GM19035 (cell line): Measurements from ENCODE around the gene GDPD5.

Source experiments
- ATAC-seq: cut with Tn5 transposase; IDR thresholded peaks from one replicate; pipeline ENCODE4 v1.9.1; 2021; ENCODE audit not compliant: unreplicated experiment

The GDPD5 gene

DNA sequence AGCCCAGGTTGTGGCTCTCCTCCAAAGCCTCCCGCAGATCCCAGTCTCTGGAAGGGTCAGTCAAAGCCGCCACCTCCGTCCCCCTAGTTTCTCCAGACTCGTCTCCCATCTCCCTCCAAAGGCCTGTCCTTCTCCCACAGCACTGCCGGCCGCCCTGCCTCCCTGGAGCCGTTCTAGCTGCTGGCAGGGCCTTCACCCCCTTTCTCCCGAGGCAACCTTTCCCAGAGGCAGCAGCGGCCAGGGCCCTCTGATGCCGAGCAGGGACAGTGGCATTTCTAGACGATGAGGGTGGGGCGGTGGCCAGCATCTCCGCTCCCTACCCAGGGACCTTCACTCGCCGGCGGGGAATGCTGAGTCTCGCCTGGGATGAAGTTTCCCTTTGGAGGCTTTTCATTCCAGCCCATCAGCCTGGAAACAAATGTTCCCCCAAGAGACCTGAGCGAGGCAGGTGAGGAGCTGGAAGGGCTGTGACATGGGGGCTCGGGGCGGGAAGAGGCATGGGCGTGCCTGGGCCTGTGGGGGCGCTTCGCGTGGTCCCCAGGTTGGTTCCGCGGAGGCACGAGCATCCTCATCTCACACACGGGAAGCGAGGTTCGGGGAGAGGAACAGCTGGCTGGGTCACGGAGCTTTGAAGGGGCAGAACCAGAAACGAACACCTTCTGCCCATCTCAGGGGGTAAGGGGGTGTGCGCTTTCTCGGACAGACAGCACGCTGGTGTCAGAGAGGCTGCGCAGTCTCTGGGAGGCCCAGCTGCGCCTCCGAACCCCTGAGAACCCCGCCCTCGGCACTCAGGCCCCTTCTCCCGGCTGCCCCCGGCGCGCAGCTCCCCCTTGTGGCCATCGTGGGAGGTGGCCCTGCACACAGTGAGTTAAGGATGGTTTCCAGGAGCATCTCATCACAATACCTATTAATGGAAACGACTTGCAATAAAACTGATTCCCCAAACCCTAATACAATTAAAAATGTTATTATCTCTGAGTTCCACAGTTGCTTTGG, 74.6 kb downstream of the GDPD5 start:
- no peak for ATAC-seq

DNA sequence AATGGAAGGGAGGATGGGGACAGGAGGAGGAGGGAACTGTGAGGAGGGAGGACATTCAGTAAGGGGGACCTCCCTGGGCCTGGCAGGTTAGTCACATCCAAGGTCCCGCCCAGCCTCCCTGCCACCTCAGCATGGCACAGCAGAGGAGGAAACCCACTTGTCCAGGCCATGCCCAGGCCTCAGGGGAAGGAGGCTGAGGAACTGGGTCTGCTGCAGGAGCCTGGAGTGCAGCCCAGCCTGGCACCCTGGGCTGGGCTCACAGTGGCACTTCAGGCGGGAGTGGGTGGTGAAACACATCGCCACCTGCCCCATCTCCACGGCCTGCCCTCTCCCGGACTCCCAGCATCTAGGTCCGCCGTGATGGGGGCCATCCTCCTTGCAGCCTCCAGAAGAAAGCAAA, 75.5 kb downstream of the GDPD5 start:
- ATAC-seq: no peak

DNA sequence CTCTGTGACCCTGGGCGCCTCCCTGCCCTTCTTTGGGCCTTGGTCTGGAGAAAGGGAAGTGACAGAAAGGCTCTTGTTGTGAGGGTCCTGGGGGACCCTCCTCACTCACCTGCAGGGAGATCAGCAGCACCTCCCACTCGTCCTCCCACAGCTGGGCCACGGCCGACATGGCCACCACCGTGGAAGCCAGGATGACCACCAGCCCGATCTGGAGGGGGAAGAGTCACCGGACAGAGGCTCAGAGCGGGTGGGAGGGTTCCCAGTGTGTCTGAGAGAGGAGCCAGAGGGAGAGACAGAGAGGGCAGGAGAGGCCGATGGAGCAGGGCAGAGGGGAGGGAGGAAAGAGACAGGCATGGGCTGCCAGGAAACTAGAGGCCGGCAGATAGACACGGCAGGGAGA, 76.0 kb downstream of the GDPD5 start:
- no peak for ATAC-seq

DNA sequence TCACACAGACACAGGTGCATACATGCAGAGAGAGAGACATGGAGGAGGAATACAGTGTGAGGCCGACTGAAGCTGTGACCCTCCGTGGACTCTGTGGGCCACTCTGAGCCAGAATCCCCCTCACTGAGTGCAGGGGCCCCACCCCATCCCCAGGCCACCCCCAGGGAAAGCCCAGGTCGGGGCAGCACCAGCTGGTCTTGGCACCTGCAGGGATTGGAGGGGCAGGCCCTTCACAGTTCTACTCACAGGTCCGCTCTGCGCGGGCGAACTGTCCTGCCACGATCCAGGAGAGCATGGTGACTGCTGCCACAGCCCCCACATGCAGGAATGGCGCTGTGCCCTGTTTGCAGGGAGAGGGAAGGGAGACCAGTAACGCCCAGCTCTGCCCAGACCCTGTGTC, 76.5 kb downstream of the GDPD5 start:
- ATAC-seq: no peak

DNA sequence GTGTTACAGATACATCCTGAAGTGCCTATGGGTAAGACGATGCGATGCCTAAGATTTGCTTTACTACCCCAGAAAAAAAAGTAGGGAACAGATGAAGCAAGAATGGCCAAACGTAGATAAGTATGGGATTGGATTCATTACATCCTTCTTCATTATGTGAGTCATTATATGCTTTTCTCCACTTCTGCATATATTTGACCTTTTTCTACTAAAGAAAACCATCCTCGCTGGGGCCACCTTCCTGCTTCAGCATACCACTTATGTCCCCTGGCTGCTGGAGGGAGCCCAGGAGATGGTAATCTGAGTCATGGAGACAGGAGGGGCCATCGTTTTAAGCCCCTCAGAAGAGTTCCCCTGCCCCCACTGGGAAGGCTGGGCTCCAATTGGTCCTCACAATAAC, 78.3 kb downstream of the GDPD5 start:
- no peak for ATAC-seq

DNA sequence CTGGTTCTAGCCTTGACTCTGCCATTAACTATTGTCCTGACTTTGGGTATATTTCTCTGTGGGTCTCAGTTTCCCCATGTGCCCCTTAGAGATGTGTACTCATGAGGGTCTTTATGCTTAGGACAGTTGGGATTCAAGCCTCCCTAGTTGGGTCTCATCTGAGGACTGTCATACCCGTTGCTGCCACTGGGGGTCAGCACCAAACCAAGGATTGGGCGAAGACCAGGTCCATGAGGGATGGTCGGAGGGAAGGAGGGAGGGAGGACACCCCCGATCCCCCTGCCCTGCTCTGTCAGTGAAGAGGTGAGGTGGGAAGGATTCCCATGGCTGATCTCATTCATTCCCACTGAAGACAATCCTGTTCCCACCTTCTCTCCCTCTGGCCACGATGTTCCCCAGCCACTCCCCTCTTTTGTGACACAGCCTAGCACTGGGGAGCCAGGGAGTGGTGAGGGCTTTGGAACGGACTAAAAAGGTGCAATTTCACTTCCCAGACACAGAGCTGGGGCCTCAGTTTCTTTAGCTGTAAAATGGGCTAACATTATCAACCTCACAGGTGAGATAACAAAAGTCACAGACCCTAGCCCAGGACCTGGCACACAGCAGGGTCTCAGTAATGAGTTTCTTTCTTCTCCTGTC, 80.3 kb downstream of the GDPD5 start:
- ATAC-seq: no peak

DNA sequence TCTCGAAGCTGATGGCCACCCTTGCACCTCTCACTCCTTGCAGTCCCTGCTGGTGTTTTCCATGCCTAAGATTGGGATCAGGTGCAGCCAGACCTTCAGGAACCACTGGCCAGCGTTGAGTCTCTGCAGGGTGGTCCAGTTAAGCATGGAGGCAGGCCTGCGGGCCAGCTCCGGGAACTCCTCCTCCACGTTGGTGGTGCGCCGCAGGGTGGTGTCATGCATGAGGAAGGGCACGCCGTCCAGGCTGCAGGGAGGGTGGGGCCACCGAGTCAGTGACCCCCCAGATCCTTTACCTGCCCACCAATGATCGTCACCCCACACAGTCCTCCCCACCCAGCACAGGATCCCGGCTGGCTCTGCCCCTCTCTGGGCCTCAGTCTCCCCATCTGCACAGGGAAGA, 82.7 kb downstream of the GDPD5 start:
- no peak for ATAC-seq

DNA sequence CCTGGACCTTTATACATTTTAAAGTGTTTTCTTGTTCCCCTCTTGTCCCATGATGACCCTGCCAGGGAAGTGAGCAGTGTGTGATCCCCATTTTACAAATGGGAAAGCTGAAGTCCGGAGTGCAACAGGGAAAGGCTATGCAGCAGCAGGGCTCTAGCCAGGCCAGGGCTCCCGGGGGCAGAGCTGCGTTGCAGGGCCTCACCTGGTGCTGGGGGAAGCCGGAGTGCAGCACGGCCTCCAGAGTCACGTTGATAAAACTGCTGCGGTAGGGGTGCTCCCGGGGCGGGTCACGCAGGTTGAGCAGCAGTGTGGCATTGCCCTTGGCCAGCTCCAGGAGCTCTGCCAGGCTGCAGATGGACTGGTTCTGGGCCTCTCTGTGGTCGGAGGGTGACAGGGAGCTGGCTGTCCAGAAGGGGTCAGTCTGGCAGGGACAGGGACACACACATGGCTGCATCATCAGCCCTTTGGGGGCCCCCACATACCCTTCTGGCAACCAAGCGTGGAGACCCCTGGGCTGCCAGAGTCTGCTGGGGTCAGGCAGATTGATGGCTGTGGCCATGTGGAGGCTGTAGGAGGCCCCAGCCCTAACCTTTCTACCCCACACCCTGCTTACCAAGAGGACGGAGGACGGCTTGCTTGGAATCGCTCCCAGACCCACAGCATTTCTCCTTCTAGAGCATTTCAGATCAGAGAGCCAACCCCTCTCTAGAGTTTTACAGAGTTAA, 83.4 kb downstream of the GDPD5 start:
- ATAC-seq: no peak

DNA sequence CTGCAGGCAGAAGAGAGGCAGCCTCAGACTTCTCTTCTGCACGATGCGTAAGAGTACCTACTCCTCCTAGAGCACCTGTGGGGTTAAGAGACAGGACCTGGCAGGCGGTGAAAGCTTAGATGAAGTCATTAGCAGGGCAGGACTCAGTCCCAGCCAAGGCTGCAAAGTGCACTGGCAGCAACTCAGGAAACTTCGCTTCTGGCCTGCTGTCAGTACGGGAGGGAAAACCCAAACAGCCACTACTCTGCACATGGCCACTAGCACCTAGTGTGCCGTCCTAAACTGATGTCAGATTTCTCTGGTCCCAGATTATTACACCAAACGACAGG, 84.0 kb downstream of the GDPD5 start:
- ATAC-seq: no peak

DNA sequence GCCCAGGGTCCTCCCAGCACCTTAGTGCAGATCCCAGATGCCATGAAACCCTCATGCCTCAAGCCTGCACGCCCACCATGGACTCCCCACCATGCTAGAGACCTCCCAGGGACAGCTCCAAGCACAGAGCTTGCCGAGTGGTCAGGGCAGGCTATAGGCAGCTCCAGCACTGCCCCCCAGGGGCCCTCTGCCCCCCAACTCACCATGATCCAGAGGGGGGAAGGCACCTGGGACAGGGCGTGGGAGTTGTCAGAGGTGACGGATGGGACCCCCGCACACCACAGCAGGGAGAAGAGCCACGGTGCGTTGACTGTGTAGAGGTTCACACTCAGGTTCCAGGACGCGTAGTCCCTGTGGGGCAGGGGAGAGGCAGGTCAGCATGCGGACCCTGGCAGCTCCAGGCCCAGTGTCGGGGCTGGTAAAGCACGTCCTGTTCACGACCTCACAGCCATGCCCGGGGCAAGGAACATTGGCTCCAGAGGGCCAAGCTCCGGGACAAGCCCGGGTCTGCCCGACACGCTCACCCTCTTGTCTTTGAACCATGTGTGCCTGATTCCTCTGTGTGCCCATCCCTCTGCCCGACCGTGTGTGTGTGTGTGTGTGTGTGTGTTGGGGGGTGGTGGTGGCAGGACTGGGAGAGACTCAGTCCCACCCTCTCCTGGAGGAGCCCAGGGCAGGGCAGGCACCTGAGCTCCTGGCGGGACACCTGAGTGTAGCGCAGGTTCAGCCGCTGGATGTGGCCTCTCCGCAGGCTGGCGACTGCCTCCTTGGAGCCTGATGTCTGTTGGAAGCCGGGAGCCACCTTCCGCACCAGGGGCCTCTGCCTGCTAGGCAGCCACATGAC, 84.6 kb downstream of the GDPD5 start:
- ATAC-seq: no peak

DNA sequence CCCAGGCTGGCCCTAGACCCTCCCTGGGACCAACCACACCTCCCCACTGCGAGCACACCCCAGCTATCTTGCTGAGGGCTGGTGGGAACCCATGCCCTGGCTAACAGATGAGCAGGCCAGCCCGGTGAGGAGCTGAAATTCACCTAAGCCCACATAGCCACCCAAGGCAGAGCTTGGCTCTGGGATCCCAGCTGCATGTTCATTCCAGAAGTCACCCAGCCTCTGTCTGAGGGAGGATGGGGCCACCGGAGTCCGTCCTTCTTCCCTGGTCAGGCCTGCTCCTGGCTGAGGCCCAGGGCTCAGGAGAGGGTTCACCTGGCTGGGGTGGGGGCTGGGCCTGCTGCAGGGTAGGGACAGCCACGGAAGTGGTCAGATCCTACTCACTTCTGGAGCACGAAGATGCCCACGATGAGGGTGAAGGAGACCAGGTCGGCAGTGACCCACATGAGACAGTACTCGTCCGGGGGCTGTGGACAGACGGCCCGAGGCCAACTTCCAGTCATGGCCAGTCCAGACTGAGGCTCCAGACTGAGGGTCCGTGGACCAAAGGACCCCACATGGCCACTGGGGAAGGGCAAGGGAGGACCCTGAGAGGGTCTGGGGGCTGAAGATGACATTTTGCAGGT, 86.1 kb downstream of the GDPD5 start:
- no peak for ATAC-seq

DNA sequence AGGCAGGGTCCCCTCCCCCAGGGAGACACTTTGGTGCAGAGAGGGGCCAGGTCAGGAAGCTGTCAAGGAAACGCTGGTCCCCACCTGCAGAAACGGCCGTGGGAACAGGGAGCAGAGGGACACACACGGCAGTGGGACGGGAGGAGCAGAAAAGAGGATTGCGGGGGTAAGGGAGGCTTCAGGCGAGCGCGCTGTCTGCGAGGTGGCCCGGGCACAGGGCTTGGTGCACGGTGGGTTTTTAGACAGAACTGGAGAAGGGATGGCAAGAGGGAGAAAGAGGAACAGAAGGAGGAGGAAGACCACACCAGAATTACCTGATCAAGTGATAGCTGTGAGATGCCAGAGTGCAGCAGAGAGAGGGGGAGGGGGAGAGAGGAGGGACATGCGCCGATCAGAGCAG, 86.7 kb downstream of the GDPD5 start:
- ATAC-seq: no peak

DNA sequence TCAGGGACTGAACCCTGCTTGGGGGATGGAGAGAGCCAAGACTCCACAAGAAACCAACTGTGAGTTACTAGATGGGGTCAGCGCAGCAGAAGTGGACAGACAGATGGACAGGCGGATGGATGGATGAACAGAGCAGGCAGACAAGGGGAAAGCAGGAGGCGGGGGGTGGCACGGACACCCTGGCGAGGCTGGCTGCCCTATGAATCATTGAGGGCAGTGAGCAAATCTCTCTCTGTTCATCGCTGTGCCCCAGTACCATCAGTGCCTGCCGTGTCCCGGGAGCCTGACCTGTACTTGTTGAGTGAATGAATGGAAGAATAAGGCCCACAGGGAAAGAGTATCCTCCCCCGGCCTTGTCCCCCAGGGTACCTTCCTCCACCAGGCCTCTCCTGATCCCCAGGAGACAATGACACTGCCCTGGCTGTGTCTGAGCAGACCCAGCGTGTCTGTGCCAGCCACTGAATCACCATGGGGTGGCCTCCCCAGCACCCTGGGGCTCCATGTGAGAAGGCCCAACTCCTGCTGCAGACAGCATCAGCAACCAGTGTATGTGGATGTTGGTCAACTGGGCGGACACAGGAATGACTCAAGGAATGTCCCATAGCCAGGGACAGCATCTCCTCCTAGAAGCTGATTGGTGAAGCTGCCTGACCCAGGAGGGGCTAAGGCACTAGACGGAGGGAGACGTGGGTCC, 87.6 kb downstream of the GDPD5 start:
- no peak for ATAC-seq

DNA sequence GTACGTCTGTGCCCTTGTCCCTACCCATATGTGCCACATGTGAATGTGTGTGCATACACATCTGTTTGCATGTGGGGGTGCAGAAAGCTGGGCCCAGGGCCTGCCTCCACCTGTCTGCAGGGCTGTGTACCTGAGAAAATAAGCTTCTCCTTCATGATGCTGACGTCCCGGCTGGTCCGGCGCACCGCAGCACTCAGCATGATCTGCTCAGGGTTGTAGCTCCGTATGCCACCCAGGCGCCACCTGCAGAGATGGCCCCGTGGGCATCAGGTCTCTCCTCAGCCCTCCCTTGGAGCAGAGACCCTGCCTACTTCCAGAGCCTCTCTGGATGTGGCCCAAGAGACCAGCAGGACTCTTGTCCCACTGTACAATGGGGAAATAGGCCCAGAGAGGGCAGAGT, 88.9 kb downstream of the GDPD5 start:
- no peak for ATAC-seq

DNA sequence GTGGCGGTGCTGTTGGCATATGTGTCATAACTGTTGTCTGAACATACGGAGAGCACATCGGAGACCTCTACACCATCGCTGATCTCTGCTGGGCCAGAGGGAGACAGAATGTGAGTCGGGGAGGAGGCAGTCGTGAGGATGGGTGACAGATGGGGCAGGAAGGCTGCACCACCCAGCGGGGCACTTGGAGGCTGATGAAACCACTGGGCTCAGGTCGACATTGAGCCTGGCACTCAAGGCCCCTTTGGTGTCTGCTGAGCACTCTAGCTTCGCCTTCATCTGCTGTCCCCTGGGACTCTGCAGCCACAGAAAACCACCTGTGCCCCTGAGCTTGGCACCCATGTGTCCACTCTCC, 90.2 kb downstream of the GDPD5 start:
- no peak for ATAC-seq

DNA sequence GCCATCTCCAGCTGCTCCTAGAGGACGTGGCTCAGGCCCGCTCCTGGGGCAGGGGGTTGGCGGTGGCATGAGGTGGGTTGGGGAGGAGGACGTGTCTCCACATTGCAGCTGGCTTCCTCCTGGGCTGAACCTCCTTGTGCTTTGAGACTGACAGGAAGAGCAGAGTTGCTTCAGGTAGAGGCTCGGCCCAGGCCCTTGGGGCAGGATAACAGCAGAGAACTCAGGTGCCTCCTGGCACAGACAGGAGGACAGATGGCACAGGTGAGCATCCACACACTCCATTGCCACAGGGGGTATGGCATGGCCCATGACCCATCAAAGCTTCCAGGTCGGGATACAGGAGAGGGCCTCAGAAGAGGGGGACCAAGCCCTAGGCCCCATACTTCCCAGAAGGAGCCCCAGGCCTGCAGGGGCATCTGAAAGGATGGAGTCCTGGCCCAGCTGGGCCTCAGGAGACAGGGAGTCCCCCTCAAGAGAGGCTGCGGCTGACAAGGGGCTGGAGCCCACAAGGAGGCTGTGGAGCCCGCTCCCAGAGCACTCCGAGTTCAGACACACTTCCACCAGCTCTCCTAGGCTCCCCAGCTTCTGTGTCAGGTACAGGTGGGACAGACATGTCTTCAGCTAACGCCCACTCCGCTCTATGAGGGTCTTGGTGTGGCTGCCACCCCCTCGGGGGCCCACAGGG, 90.7 kb downstream of the GDPD5 start:
- ATAC-seq: no peak

DNA sequence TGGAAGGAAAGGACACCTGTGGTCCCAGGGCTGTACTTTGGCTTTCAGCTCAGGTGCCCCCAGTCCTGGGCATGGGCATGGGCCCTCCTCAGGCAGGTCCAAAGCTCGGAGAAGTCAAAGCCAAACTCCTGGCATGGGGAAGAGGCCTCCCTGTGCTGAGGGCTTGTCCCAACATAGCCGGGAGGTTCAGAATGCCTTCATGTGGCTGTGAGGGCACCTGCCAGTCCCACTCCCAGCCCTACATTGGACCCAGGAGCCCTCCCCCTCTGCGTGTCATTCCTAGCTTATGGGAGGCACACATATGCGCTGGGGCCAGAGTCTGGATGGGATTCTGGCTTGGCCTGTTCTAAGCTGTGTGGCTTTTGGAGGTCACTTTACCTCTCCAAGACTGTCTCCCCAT, 91.7 kb downstream of the GDPD5 start:
- ATAC-seq: no peak

DNA sequence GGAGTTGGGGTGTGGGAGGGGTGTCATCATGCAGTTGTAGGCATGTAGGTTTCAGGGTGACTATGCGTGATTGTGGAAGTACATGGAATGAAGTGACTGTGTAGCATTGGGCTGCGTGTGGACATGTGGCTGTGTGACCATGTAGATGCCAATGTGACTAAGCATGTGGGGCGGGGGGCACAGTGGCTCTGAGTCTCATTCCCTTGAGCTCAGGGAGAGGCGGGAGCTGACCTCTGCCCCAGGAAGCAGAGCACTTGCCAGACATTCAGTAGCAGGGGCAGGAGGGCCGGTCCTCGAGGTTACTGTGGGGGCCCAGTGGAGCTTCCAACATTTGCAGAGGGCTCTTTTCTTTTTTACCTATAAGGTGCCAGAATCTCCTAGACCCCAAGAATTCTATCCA, 92.3 kb downstream of the GDPD5 start:
- ATAC-seq: no peak

DNA sequence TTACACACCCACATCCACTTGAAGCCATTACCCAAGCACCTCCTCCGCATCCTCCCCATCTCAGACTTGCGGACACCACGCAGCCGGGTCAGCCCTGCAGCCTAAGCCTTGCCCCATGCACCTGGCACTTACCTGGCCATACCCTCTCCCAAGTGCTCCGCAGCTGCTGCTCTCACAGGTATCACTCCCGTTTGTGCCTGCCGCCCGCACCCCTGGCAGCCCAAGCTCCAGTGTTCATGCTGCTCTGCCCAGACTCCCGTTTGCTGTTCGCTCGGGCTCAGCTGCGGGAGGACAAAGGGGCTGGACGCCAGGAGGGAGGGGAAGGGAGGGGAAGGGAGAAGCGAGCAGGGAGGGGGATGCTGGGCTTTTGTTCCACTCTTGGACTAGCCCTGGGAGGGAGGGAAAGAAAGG, 92.8 kb downstream of the GDPD5 start, which contains the start of gene KLHL35:
KLHL35 (minus strand) TSS at position 293 of the 411 bp plus-strand sequence. CDS start 2,574 bp downstream, outside the sequence.
- ATAC-seq: no peak
